Endothelial cell of umbilical vein (primary cell): Measurements from ENCODE around the gene WDR72. TPM values are rescaled to one million over a fixed set of nuclear protein-coding genes. Genes with fewer than 3 reads are reported as not detected.

Source experiments
- BruUV-seq: library from RNA; stranded (reverse); fragments of 400-500 nt; replicated peaks from 2 replicates; lab custom pipeline; 2021; lab: Mats Ljungman, UMichigan
- CTCF ChIA-PET: fragments of 300-600, 350-600 bp; sonication (Branson Sonifier 250); formaldehyde crosslinking; loops from one replicate; lab custom pipeline; 2021; ENCODE audit warnings: antibody characterized with exemption, inconsistent platforms; lab: Charles Lee
- POLR2A ChIA-PET: fragments of 300-600, 350-600 bp; sonication (Branson Sonifier 250); formaldehyde crosslinking; loops from one replicate; lab custom pipeline; 2021; ENCODE audit warnings: antibody characterized with exemption, inconsistent platforms; lab: Charles Lee
- DNase-seq: peaks from one replicate; pipeline ENCODE4 v3.0.0-alpha.2; 2011; ENCODE audit warnings: low read depth, low spot score
- FAIRE-seq: peaks from 2 replicates; lab custom pipeline; 2011; peaks lifted over from hg19 to GRCh38; lab: Jason Lieb, UNC
- H2AFZ ChIP-seq: 2 replicates; pipeline ENCODE4 v1.6.0; 2012; ENCODE audit warnings: low read depth, low read length, control low read depth, inconsistent platforms
- H3K27ac ChIP-seq: 2 replicates; pipeline ENCODE4 v1.5.1; 2011; ENCODE audit warnings: low read depth, mild to moderate bottlenecking, control low read depth, low read length, moderate library complexity; ENCODE audit not compliant: insufficient read depth
- H3K27me3 ChIP-seq, 2 experiments: 2 replicates each; pipeline versions ENCODE4 v1.6.0 to v1.6.1; 2011; ENCODE audit warnings: low read length in 2 of 2, mixed read lengths in 1 of 2; ENCODE audit not compliant: control insufficient read depth in 2 of 2, insufficient read depth in 2 of 2
- H3K36me3 ChIP-seq, 2 experiments: 2 replicates in 1 of 2; 3 replicates in 1 of 2; pipeline ENCODE4 v1.5.1; 2011; ENCODE audit warnings: low read length in 2 of 2, mild to moderate bottlenecking in 1 of 2, moderate library complexity in 1 of 2; ENCODE audit not compliant: control insufficient read depth in 2 of 2, insufficient read depth in 2 of 2; ENCODE audit errors: extremely low read depth in 1 of 2
- H3K4me1 ChIP-seq: 3 replicates; pipeline ENCODE4 v1.5.1; 2011; ENCODE audit warnings: mild to moderate bottlenecking, low read length; ENCODE audit not compliant: control insufficient read depth, insufficient read depth; ENCODE audit errors: extremely low read depth
- H3K4me2 ChIP-seq: 2 replicates; pipeline ENCODE4 v1.6.1; 2011; ENCODE audit warnings: low read length, control low read depth, mixed read lengths; ENCODE audit not compliant: insufficient read depth
- H3K4me3 ChIP-seq, 3 experiments: fragments of 200-600 bp in 1 of 3; sonication (generic), shearing (Covaris generic) in 1 of 3; replicated peaks in 1 of 3; 2 replicates each; pipeline ENCODE4 v1.5.1; 2011 to 2016; ENCODE audit warnings: control low read depth in 3 of 3, low read length in 3 of 3, mild to moderate bottlenecking in 2 of 3, inconsistent platforms in 1 of 3, low read depth in 1 of 3, moderate library complexity in 1 of 3; ENCODE audit not compliant: insufficient read depth in 1 of 3
- H3K79me2 ChIP-seq: 2 replicates; pipeline ENCODE4 v1.6.0; 2012; ENCODE audit warnings: low read length, inconsistent platforms; ENCODE audit not compliant: control insufficient read depth, insufficient read depth
- H3K9ac ChIP-seq: replicated peaks from 2 replicates; pipeline ENCODE3; 2011; ENCODE audit warnings: low read length, control low read depth; ENCODE audit not compliant: insufficient read depth; ENCODE audit errors: extremely low read depth
- H3K9me1 ChIP-seq: replicated peaks from 3 replicates; pipeline ENCODE4 v1.6.0; 2011; ENCODE audit warnings: mild to moderate bottlenecking, low read length; ENCODE audit not compliant: control insufficient read depth, insufficient read depth; ENCODE audit errors: extremely low read depth
- H3K9me3 ChIP-seq: replicated peaks from 2 replicates; pipeline ENCODE4 v1.5.1; 2012; ENCODE audit warnings: low read length, inconsistent platforms; ENCODE audit not compliant: control insufficient read depth, insufficient read depth
- H4K20me1 ChIP-seq: replicated peaks from 2 replicates; pipeline ENCODE3; 2011; ENCODE audit warnings: mild to moderate bottlenecking, low read length; ENCODE audit not compliant: control insufficient read depth, insufficient read depth; ENCODE audit errors: extremely low read depth
- EZH2 ChIP-seq: IDR thresholded peaks from 2 replicates; pipeline ENCODE4 v1.6.1; 2012; ENCODE audit warnings: borderline replicate concordance, low read depth, mild to moderate bottlenecking, moderate library complexity, low read length, inconsistent platforms; ENCODE audit not compliant: severe bottlenecking
- FOS ChIP-seq: IDR thresholded peaks from 2 replicates; pipeline ENCODE4 v1.6.1; 2011; ENCODE audit warnings: mild to moderate bottlenecking, low read length, moderate library complexity, borderline replicate concordance; ENCODE audit not compliant: insufficient read depth
- GATA2 ChIP-seq: IDR thresholded peaks from 2 replicates; pipeline ENCODE4 v1.7.0; 2011; ENCODE audit warnings: low read depth, mild to moderate bottlenecking, moderate library complexity, mixed read lengths, low read length; ENCODE audit not compliant: insufficient read length, insufficient read depth
- JUN ChIP-seq: IDR thresholded peaks from 2 replicates; pipeline ENCODE4 v1.6.1; 2011; ENCODE audit warnings: borderline replicate concordance, low read depth; ENCODE audit not compliant: insufficient read length, insufficient read depth
- MYC ChIP-seq: IDR thresholded peaks from one replicate; pipeline ENCODE4 v1.6.1; 2011; ENCODE audit warnings: mild to moderate bottlenecking, low read depth, low read length
- POLR2A ChIP-seq: IDR thresholded peaks from 2 replicates; pipeline ENCODE4 v1.6.1; 2012; ENCODE audit warnings: low read depth, mild to moderate bottlenecking, control low read depth, low read length
- POLR2AphosphoS5 ChIP-seq: IDR thresholded peaks from 2 replicates; pipeline ENCODE4 v1.6.1; 2012; ENCODE audit warnings: low read depth, mild to moderate bottlenecking, control low read depth, low read length, moderate library complexity; ENCODE audit not compliant: insufficient read depth
- dilution Hi-C: fragments of 300-500 bp; cut with MboI; formaldehyde crosslinking; loops from one replicate; pipeline ENCODE4 v1.15.0; 2019; ENCODE audit warnings: low sequenced_read_pairs; ENCODE audit not compliant: extremely low pct_ligation_motif_present
- intact Hi-C: fragments of 100-400 bp; cut with micrococcal nuclease; formaldehyde crosslinking; loops from one replicate; pipeline ENCODE4 v1.10.0; 2022
- polyA plus RNA-seq, 4 experiments: library from polyadenylated mRNA; depleted of rRNA in 3 of 4; stranded (reverse) in 3 of 4; unstranded in 1 of 4; fragments of >200 nt; gene quantifications; 2 replicates each; pipeline versions ENCODE4 v1.2.1 to v1.2.3, GENCODE V29; 2011 to 2012; ENCODE audit warnings: missing spikeins in 1 of 4
- total RNA-seq: library from RNA; stranded (reverse); gene quantifications from 2 replicates; pipeline ENCODE4 v1.2.3, GENCODE V29; 2021
- TF ChIP-seq, protein P1 (sequence below), 2 donors: IDR thresholded peaks; 1 replicate in 1 of 2; 2 replicates in 1 of 2; pipeline ENCODE4 v1.5.1; 2011; ENCODE audit warnings: low read length in 2 of 2, mild to moderate bottlenecking in 2 of 2, moderate library complexity in 2 of 2, control low read depth in 1 of 2, inconsistent platforms in 1 of 2, low read depth in 1 of 2; ENCODE audit not compliant: insufficient read depth in 1 of 2; ENCODE audit errors: extremely low read depth in 1 of 2

WDR72 gene
- total and polyA plus RNA-seq, 2 donors (not counting 3 experiments of a cell fraction or from before 2014, with no cell fraction given): not detected

DNA sequence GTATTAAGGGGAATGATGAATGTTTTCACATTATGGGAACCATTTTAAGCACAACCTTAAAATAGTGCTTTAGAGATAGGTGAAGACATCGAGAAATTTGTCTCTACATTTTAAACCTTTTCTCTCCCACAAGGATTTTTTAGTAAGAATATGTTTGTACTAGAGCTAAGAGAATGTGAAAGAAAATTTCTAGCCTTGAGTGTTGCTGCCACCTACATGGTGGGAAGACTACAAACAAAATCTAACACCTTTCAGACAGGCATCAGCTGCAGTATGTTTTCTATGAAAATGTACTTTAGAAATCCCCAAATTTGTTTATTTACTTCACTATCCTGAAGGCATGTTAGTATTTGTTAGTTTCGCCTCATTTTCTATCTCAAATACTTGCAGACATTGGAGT, 247.4 kb downstream of the WDR72 start:
- H3K9me3 ChIP-seq: no peaks in the 10 kb centered on the region
- ChIA-PET POLR2A (no interaction called here), CTCF (no interaction called here)
- no peak overlapping the region for H3K27ac ChIP-seq
- DNase-seq (no peak), FAIRE-seq (no peak)
- dilution Hi-C loops (no loop called here), intact Hi-C loops (no loop called here)
- H3K36me3 ChIP-seq: no peaks in the 10 kb centered on the region
- H3K27me3 ChIP-seq: no peaks in the 10 kb centered on the region
- no peaks in the 10 kb centered on the region for H3K4me1 ChIP-seq
- H3K9ac ChIP-seq: no peak overlapping the region
- no peak overlapping the region for H3K4me2 ChIP-seq
- no peaks in the 10 kb centered on the region for H3K9me1 ChIP-seq
- H4K20me1 ChIP-seq: no peaks in the 10 kb centered on the region
- TF ChIP-seq, protein P1, sequence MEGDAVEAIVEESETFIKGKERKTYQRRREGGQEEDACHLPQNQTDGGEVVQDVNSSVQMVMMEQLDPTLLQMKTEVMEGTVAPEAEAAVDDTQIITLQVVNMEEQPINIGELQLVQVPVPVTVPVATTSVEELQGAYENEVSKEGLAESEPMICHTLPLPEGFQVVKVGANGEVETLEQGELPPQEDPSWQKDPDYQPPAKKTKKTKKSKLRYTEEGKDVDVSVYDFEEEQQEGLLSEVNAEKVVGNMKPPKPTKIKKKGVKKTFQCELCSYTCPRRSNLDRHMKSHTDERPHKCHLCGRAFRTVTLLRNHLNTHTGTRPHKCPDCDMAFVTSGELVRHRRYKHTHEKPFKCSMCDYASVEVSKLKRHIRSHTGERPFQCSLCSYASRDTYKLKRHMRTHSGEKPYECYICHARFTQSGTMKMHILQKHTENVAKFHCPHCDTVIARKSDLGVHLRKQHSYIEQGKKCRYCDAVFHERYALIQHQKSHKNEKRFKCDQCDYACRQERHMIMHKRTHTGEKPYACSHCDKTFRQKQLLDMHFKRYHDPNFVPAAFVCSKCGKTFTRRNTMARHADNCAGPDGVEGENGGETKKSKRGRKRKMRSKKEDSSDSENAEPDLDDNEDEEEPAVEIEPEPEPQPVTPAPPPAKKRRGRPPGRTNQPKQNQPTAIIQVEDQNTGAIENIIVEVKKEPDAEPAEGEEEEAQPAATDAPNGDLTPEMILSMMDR (IDR thresholded peaks at IDR 0.05; ENCODE audit: extremely low read depth in 1 of 2, insufficient read depth in 1 of 2, low read depth in 1 of 2, low read length in 2 of 2): no peak
- TF ChIP-seq GATA2 (no peak), POLR2AphosphoS5 (no peak), POLR2A (no peak), FOS (no peak), JUN (no peak), EZH2 (no peak), MYC (no peak)
- no peaks in the 10 kb centered on the region for H3K79me2 ChIP-seq
- BruUV-seq: no TSS peak
- no peak overlapping the region for H3K4me3 ChIP-seq
- H2AFZ ChIP-seq: no peak overlapping the region
